Superior temporal gyrus (tissue), 1 donor: Measurements from ENCODE around the gene ROCK2.

Experiments
- DNase-seq: peaks from one replicate; pipeline ENCODE4 v3.0.0-alpha.2; 2016; ENCODE audit errors: extremely low spot score

Gene ROCK2

GRCh38 chr2:11310212-11310611 lies 34.2 kb downstream of the ROCK2 start:
- DNase-seq = no peak

- DNase-seq = no peak
These were observed 34.7 kb downstream of the ROCK2 start for GRCh38 chr2:11309706-11310105.

DNA sequence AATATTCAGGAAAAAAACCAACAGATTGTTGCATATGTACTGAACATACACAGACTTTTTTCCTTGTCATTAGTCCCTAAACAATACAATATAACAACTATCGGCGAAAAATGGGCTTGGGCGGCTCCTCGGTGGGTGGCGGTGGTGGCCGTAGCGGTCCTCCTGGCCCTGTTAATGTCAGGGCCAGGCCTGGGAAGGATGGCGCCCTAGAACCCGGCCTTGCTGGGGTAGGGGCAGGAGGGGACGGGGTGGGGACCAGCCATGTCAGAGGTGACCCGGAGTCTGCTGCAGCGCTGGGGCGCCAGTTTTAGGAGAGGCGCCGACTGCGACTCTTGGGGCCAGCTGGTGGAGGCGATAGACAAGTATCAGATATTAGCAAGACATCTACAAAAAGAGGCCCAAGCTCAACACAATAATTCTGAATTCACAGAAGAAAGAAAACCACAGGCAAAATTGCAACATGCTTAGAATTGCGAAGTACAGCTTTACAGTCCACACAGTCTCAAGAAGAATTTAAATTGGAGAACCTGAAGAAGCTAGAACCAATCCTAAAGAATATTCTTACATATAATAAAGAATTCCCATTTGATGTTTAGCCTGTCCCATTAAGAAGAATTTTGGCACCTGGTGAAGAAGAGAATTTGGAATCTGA lies 36.5 kb downstream of the ROCK2 start:
- DNase-seq = no peak

DNA sequence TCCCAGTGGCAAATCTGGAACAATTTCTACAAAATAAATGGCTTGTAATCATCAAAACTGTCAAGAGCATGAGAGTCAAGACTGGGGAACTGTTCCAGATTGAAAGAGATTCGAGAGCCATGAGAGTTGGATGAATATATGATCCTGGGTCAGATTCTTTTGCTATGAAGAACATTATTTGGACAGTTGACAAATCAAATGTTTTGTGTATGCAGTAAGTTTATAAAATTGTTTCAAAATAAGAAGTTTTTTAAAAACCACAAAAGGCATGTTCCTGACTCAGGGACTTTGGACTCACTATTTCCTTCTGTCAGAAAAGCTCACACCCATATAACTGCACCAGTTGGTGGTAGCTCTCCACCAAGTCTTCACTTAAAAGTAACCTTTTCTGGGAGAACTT lies 38.5 kb downstream of the ROCK2 start:
- no peak for DNase-seq

GRCh38 chr2:11305338-11305737 lies 39.1 kb downstream of the ROCK2 start:
- DNase-seq = no peak

DNA sequence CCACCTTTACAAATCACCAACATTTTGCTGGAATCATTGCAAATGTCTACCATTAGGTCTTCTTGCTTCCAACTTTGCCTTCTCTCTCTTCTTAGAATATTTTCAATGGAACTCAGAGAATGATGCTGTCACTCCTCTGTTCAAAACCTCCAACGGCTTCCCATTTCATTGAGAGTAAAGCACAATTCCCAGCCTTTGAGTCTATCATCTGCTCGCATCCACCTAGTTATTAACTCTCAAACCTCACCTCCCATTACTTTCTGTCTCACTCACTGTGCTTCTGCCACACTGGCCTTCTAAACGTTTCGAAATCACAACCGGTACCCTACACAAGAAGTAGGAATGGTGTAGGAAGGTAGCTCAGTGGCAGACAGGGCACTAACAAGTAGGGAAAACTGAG lies 40.0 kb downstream of the ROCK2 start:
- no peak for DNase-seq

- DNase-seq = no peak
These were observed 41.0 kb downstream of the ROCK2 start for GRCh38 chr2:11303290-11304013.

DNA sequence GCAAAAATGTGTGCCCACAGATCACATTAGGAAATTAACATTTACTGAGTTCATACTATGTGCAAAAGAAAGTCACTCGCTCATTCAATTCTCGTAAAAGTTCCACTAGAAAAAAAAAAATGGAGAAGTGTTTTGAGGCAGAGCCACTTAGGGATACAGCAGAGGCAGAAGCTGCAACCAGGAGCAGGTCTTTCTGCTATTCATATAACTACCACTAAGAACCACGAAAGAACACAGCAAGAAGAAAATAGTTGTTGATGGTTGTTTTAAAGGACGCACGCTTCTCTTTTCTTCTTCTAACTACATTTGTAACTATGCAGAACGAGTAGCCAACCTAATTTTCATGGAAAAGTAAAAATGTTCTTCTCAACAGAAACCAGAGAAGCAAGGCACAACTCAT lies 45.0 kb downstream of the ROCK2 start:
- DNase-seq = no peak

DNA sequence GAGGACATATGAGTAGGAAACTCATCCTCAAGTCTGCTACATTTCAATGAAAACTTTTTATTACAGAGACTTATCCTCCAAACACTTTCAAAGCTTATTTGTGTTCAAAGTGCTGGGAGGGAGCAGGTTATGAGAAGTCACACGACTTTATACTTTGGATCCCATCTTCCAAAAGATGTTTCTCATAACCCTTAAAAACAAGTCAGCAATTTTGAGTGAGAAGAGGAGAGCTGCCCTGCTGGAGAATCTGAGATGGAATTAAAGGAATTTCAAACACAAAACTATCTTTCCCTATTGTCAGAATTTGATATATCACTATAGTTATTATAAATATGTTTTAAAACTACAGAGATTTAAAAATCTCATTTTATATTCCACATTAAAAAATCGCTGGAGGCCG lies 45.8 kb downstream of the ROCK2 start:
- no peak for DNase-seq

- no peak for DNase-seq
These were observed 48.0 kb downstream of the ROCK2 start for GRCh38 chr2:11296401-11296800.

- no peak for DNase-seq
These were observed 51.8 kb downstream of the ROCK2 start for GRCh38 chr2:11292464-11293255.

DNA sequence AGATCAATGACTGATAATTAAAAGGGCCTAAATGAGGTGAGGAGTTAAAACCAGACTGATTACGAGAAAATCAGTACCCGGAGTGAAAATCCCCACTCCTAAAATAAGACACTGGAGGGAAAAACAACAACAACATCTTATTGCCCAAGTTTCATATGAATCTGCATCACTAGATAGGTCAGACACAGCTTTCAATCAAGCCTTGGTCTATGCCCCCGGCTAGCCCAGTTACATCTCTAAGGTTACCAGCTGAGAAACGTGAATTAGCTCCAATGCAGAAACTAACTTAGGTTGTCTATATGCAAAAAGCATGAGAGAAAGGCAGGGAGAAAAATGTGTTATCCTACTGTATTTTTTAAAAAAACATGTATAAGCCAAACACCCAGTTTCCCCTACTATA lies 53.7 kb downstream of the ROCK2 start:
- DNase-seq = no peak

GRCh38 chr2:11290211-11290610 lies 54.2 kb downstream of the ROCK2 start:
- no peak for DNase-seq

DNA sequence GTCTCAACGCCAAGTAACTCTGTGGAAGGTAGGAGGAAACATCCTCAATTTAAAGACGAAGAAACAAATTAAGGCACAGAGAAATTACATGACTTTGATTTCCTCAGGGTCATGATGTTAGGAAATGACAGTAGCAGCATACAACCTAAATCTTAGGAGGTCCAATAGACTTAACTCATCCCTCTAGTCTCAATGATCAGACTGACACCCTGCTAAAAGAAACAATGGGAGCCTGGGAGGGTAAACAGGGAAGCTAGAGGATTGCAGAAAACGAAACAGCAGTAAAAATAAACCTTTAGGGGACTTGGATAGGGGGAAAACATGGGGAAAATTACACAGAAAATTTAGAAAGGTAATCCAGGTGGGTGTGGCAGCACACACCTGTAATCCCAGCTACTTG lies 56.0 kb downstream of the ROCK2 start:
- DNase-seq = no peak

GRCh38 chr2:11286749-11287148 lies 57.7 kb downstream of the ROCK2 start:
- no peak for DNase-seq

GRCh38 chr2:11286323-11286722 lies 58.1 kb downstream of the ROCK2 start:
- DNase-seq = no peak

DNA sequence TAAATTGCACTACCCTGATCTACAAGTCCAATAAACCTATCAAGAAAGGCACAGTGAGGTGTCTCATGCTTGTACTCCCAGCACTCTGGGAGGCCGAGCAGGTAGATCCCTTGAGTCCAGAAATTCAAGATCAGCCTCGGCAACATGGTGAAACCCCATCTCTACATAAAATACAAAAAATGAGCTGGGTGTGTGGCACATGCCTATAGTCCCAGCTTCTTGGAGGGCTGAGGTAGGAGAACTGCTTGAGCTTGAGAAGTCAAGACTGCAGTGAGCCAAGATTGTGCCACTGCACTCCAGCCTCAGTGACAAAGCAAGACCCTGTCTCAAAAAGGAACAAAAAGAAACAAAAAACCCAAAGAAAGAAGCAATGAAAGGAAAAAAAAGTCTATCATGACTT lies 58.9 kb downstream of the ROCK2 start:
- no peak for DNase-seq

DNA sequence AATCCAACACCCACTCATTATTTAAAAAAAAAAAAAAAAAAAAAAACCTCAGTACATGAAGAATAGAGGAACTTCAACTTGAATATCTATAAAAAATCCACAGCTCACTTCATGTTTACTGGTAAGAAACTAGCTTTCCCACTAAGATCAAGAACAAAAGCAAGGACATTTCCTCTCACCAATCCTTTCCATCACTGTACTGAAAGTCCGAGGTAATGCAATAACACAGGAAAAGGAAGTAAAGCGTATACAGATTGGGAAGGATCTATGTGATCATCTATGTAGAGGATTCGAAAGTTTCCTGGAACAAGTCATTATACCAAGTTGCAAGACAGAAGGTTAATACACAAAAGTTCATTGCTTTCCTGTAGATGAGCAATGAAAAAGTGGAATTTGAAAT lies 63.2 kb downstream of the ROCK2 start:
- no peak for DNase-seq

- no peak for DNase-seq
These were observed 63.7 kb downstream of the ROCK2 start for GRCh38 chr2:11280713-11281112.

GRCh38 chr2:11279398-11279797 lies 65.0 kb downstream of the ROCK2 start:
- no peak for DNase-seq

- DNase-seq = no peak
These were observed 66.2 kb downstream of the ROCK2 start for GRCh38 chr2:11278219-11278618.

DNA sequence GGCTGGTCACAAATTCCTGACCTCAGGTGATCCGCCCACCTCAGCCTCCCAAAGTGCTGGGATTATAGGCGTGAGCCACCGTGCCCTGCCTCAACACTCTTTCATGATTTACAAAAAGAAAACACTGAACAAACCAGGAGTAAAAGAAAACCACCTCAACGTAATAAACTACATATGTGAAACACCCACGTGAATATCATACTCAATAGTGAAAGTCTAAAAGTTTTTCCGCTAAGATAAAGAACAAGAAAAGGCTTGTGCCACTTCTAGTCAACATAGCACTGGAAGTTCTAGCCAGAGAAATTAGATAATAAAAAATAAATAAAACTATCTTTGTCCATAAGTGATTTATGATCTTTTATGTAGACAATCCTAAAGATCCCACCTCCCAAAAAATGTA lies 68.5 kb downstream of the ROCK2 start:
- no peak for DNase-seq

DNA sequence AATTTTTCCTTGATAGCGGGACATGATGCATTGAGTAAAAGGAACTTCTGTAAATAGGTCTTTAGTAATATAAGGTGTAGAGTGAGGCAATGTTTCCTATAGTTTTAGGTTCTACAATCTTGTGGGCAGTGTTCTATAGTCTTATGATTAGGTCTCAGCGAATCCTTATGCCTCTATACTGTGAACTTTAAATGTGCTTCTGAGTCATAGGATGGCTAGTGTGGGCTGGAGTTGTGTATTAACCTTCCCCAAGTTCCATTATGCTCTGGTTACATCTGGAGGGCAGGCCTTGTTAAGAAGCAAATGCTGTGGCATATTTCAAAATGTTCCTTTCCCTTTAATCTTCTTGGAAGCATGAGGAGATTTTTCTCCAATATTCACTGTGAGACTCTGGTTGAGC lies 73.5 kb downstream of the ROCK2 start:
- DNase-seq = no peak
